Measurements from ENCODE around the gene IDH3B.
"Not testable (repeated sequence)": the region's sequence is repeated elsewhere in the genome, so short reads cannot be mapped to it uniquely, and the experiment has no call there.

Gene IDH3B

GRCh38 chr20:2684817-2685216, 20.8 kb upstream of the IDH3B start:
- not testable (repeated sequence) for H3K9me3 ChIP-seq (ENCODE audit: control insufficient read depth in 2 of 2, low read length in 2 of 2); H3K9ac ChIP-seq (ENCODE audit: low read length in 2 of 2); H3K4me3 ChIP-seq (ENCODE audit: low read length in 2 of 2)

GRCh38 chr20:2682040-2682439, 18.0 kb upstream of the IDH3B start:
- H3K36me3 ChIP-seq (ENCODE audit: control insufficient read depth in 2 of 2, insufficient read depth in 2 of 2, low read length in 2 of 2); H3K9me3 ChIP-seq (ENCODE audit: control insufficient read depth in 2 of 2, low read length in 2 of 2); H3K4me1 ChIP-seq (ENCODE audit: control insufficient read depth, insufficient read depth, low read length); H3K27me3 ChIP-seq (ENCODE audit: control insufficient read depth in 1 of 2, insufficient read depth in 2 of 2, low read length in 2 of 2); H3K9ac ChIP-seq (ENCODE audit: low read length in 2 of 2); H3K4me3 ChIP-seq (ENCODE audit: low read length in 2 of 2); H3K27ac ChIP-seq (ENCODE audit: low read length): not testable (repeated sequence)

More at GRCh38 chr20:2684817-2685216, 20.8 kb upstream of the IDH3B start:
- H3K27ac ChIP-seq (ENCODE audit: low read length); H3K27me3 ChIP-seq (ENCODE audit: control insufficient read depth in 1 of 2, insufficient read depth in 2 of 2, low read length in 2 of 2); H3K4me1 ChIP-seq (ENCODE audit: control insufficient read depth, insufficient read depth, low read length); H3K36me3 ChIP-seq (ENCODE audit: control insufficient read depth in 2 of 2, insufficient read depth in 2 of 2, low read length in 2 of 2): not testable (repeated sequence)

GRCh38 chr20:2680046-2680445, 16.0 kb upstream of the IDH3B start:
- Histone ChIP-seq H3K27me3 (ENCODE audit: control insufficient read depth in 1 of 2, insufficient read depth in 2 of 2, low read length in 2 of 2) (no peaks in the 10 kb centered on the region), H3K9ac (ENCODE audit: low read length in 2 of 2) (no peak overlapping the region), H3K9me3 (ENCODE audit: control insufficient read depth in 2 of 2, low read length in 2 of 2) (no peaks in the 10 kb centered on the region), H3K4me1 (ENCODE audit: control insufficient read depth, insufficient read depth, low read length) (no peaks in the 10 kb centered on the region), H3K4me3 (ENCODE audit: low read length in 2 of 2) (no peak overlapping the region), H3K27ac (ENCODE audit: low read length) (no peak overlapping the region), H3K36me3 (ENCODE audit: control insufficient read depth in 2 of 2, insufficient read depth in 2 of 2, low read length in 2 of 2) (no peaks in the 10 kb centered on the region)

- Histone ChIP-seq H3K9ac (ENCODE audit: low read length in 2 of 2) (no peak overlapping the region), H3K9me3 (ENCODE audit: control insufficient read depth in 2 of 2, low read length in 2 of 2) (no peaks in the 10 kb centered on the region), H3K4me3 (ENCODE audit: low read length in 2 of 2) (no peak overlapping the region), H3K36me3 (ENCODE audit: control insufficient read depth in 2 of 2, insufficient read depth in 2 of 2, low read length in 2 of 2) (no peaks in the 10 kb centered on the region), H3K27me3 (ENCODE audit: control insufficient read depth in 1 of 2, insufficient read depth in 2 of 2, low read length in 2 of 2) (no peaks in the 10 kb centered on the region), H3K4me1 (ENCODE audit: control insufficient read depth, insufficient read depth, low read length) (no peaks in the 10 kb centered on the region), H3K27ac (ENCODE audit: low read length) (no peak overlapping the region)
These were observed 9.4 kb upstream of the IDH3B start for GRCh38 chr20:2673453-2673852.

- no peak overlapping the region for H3K4me3 ChIP-seq (ENCODE audit: low read length in 2 of 2)
- H3K4me1 ChIP-seq (ENCODE audit: control insufficient read depth, insufficient read depth, low read length): no peaks in the 10 kb centered on the region
- H3K36me3 ChIP-seq (ENCODE audit: control insufficient read depth in 2 of 2, insufficient read depth in 2 of 2, low read length in 2 of 2): no peaks in the 10 kb centered on the region
- no peak overlapping the region for H3K9ac ChIP-seq (ENCODE audit: low read length in 2 of 2)
- no peak overlapping the region for H3K27ac ChIP-seq (ENCODE audit: low read length)
- H3K9me3 ChIP-seq (ENCODE audit: control insufficient read depth in 2 of 2, low read length in 2 of 2): no peaks in the 10 kb centered on the region
- no peaks in the 10 kb centered on the region for H3K27me3 ChIP-seq (ENCODE audit: control insufficient read depth in 1 of 2, insufficient read depth in 2 of 2, low read length in 2 of 2)
These were observed 8.4 kb upstream of the IDH3B start for GRCh38 chr20:2672446-2672845.

GRCh38 chr20:2671977-2672376, 8.0 kb upstream of the IDH3B start:
- Histone ChIP-seq H3K27ac (ENCODE audit: low read length) (no peak overlapping the region), H3K9ac (ENCODE audit: low read length in 2 of 2) (no peak overlapping the region), H3K4me1 (ENCODE audit: control insufficient read depth, insufficient read depth, low read length) (no peaks in the 10 kb centered on the region), H3K36me3 (ENCODE audit: control insufficient read depth in 2 of 2, insufficient read depth in 2 of 2, low read length in 2 of 2) (no peaks in the 10 kb centered on the region), H3K9me3 (ENCODE audit: control insufficient read depth in 2 of 2, low read length in 2 of 2) (no peaks in the 10 kb centered on the region), H3K4me3 (ENCODE audit: low read length in 2 of 2) (no peak overlapping the region), H3K27me3 (ENCODE audit: control insufficient read depth in 1 of 2, insufficient read depth in 2 of 2, low read length in 2 of 2) (no peaks in the 10 kb centered on the region)

- H3K4me3 ChIP-seq (ENCODE audit: low read length in 2 of 2): peak overlapping the region; percentile 88 to 95
- H3K4me1 ChIP-seq (ENCODE audit: control insufficient read depth, insufficient read depth, low read length): peaks cover 15% of the 10 kb centered on the region
- no peaks in the 10 kb centered on the region for H3K27me3 ChIP-seq (ENCODE audit: control insufficient read depth in 1 of 2, insufficient read depth in 2 of 2, low read length in 2 of 2)
- H3K36me3 ChIP-seq (ENCODE audit: control insufficient read depth in 2 of 2, insufficient read depth in 2 of 2, low read length in 2 of 2): peaks cover 31 to 36% of the 10 kb centered on the region in 2 donors
- H3K9me3 ChIP-seq (ENCODE audit: control insufficient read depth in 2 of 2, low read length in 2 of 2): no peaks in the 10 kb centered on the region
- H3K27ac ChIP-seq (ENCODE audit: low read length): peak overlapping the region; percentile 96
- peak overlapping the region; percentile 86 to 96 for H3K9ac ChIP-seq (ENCODE audit: low read length in 2 of 2)
These were observed 591 bp downstream of the IDH3B start for GRCh38 chr20:2663364-2663886.

- H3K27ac ChIP-seq (ENCODE audit: low read length): no peak overlapping the region
- H3K4me1 ChIP-seq (ENCODE audit: control insufficient read depth, insufficient read depth, low read length): peaks cover 12% of the 10 kb centered on the region
- H3K27me3 ChIP-seq (ENCODE audit: control insufficient read depth in 1 of 2, insufficient read depth in 2 of 2, low read length in 2 of 2): no peaks in the 10 kb centered on the region
- no peak overlapping the region for H3K9ac ChIP-seq (ENCODE audit: low read length in 2 of 2)
- peaks cover 67 to 74% of the 10 kb centered on the region in 2 donors for H3K36me3 ChIP-seq (ENCODE audit: control insufficient read depth in 2 of 2, insufficient read depth in 2 of 2, low read length in 2 of 2)
- no peaks in the 10 kb centered on the region for H3K9me3 ChIP-seq (ENCODE audit: control insufficient read depth in 2 of 2, low read length in 2 of 2)
- H3K4me3 ChIP-seq (ENCODE audit: low read length in 2 of 2): no peak overlapping the region
These were observed 4.5 kb downstream of the IDH3B start for GRCh38 chr20:2659547-2659946.

GRCh38 chr20:2658414-2659354, 5.3 kb downstream of the IDH3B start:
- no peak overlapping the region for H3K27ac ChIP-seq (ENCODE audit: low read length)
- H3K9ac ChIP-seq (ENCODE audit: low read length in 2 of 2): no peak overlapping the region
- no peaks in the 10 kb centered on the region for H3K9me3 ChIP-seq (ENCODE audit: control insufficient read depth in 2 of 2, low read length in 2 of 2)
- H3K4me1 ChIP-seq (ENCODE audit: control insufficient read depth, insufficient read depth, low read length): peaks cover 16% of the 10 kb centered on the region
- no peaks in the 10 kb centered on the region for H3K27me3 ChIP-seq (ENCODE audit: control insufficient read depth in 1 of 2, insufficient read depth in 2 of 2, low read length in 2 of 2)
- no peak overlapping the region for H3K4me3 ChIP-seq (ENCODE audit: low read length in 2 of 2)
- H3K36me3 ChIP-seq (ENCODE audit: control insufficient read depth in 2 of 2, insufficient read depth in 2 of 2, low read length in 2 of 2): peaks cover 74 to 82% of the 10 kb centered on the region in 2 donors

GRCh38 chr20:2657674-2658073, 6.3 kb downstream of the IDH3B start:
- H3K9ac ChIP-seq (ENCODE audit: low read length in 2 of 2): no peak overlapping the region
- H3K27me3 ChIP-seq (ENCODE audit: control insufficient read depth in 1 of 2, insufficient read depth in 2 of 2, low read length in 2 of 2): no peaks in the 10 kb centered on the region
- H3K4me3 ChIP-seq (ENCODE audit: low read length in 2 of 2): no peak overlapping the region
- H3K27ac ChIP-seq (ENCODE audit: low read length): no peak overlapping the region
- H3K4me1 ChIP-seq (ENCODE audit: control insufficient read depth, insufficient read depth, low read length): peaks cover 13% of the 10 kb centered on the region
- peaks cover 74 to 82% of the 10 kb centered on the region in 2 donors for H3K36me3 ChIP-seq (ENCODE audit: control insufficient read depth in 2 of 2, insufficient read depth in 2 of 2, low read length in 2 of 2)
- H3K9me3 ChIP-seq (ENCODE audit: control insufficient read depth in 2 of 2, low read length in 2 of 2): no peaks in the 10 kb centered on the region

- Histone ChIP-seq H3K9ac (ENCODE audit: low read length in 2 of 2) (no peak overlapping the region), H3K27ac (ENCODE audit: low read length) (no peak overlapping the region), H3K27me3 (ENCODE audit: control insufficient read depth in 1 of 2, insufficient read depth in 2 of 2, low read length in 2 of 2) (no peaks in the 10 kb centered on the region), H3K36me3 (ENCODE audit: control insufficient read depth in 2 of 2, insufficient read depth in 2 of 2, low read length in 2 of 2) (peaks cover 72 to 80% of the 10 kb centered on the region in 2 donors), H3K4me3 (ENCODE audit: low read length in 2 of 2) (no peak overlapping the region), H3K4me1 (ENCODE audit: control insufficient read depth, insufficient read depth, low read length) (peaks cover 13% of the 10 kb centered on the region), H3K9me3 (ENCODE audit: control insufficient read depth in 2 of 2, low read length in 2 of 2) (no peaks in the 10 kb centered on the region)
These were observed 6.8 kb downstream of the IDH3B start for GRCh38 chr20:2657241-2657640.
